Measurements from ENCODE around the gene ZNF280D.

ZNF280D gene

GRCh38 chr15:56759450-56759845, 26.1 kb upstream of the ZNF280D start:
- Histone ChIP-seq H3K27me3 (ENCODE audit: insufficient read depth, low read length) (no peaks in the 10 kb centered on the region), H3F3A (ENCODE audit: insufficient read depth, low read length) (no peaks in the 10 kb centered on the region), H3K79me2 (ENCODE audit: insufficient read depth, low read length) (no peaks in the 10 kb centered on the region), H4K20me1 (ENCODE audit: insufficient read depth, low read length) (no peaks in the 10 kb centered on the region), H3K4me1 (ENCODE audit: insufficient read depth, low read length, severe bottlenecking) (peaks cover 25% of the 10 kb centered on the region), H3K4me2 (ENCODE audit: low read length) (no peak overlapping the region), H3K9me3 (ENCODE audit: low read length) (no peaks in the 10 kb centered on the region), H3K4me3 (ENCODE audit: low read depth, low read length, poor library complexity, severe bottlenecking) (no peak overlapping the region), H3K27ac (ENCODE audit: low read depth, low read length, poor library complexity, severe bottlenecking) (no peak overlapping the region), H2AFZ (ENCODE audit: low read length) (no peak overlapping the region), H3K36me3 (ENCODE audit: insufficient read depth, low read length) (no peaks in the 10 kb centered on the region), H3K9ac (ENCODE audit: low read length) (no peak overlapping the region), H3K9me2 (ENCODE audit: low read depth, low read length) (no peaks in the 10 kb centered on the region)
- TF ChIP-seq CTCF (IDR thresholded peaks at IDR 0.05; ENCODE audit: low read length) (no peak), EZH2 (IDR thresholded peaks at IDR 0.05; ENCODE audit: borderline replicate concordance, low read length) (no peak)

- peaks cover 25% of the 10 kb centered on the region for H3K4me1 ChIP-seq (ENCODE audit: insufficient read depth, low read length, severe bottlenecking)
- H2AFZ ChIP-seq (ENCODE audit: low read length) = no peak overlapping the region
- H3K9me2 ChIP-seq (ENCODE audit: low read depth, low read length) = no peaks in the 10 kb centered on the region
- no peak overlapping the region for H3K9ac ChIP-seq (ENCODE audit: low read length)
- no peaks in the 10 kb centered on the region for H3K79me2 ChIP-seq (ENCODE audit: insufficient read depth, low read length)
- H3K27me3 ChIP-seq (ENCODE audit: insufficient read depth, low read length) = no peaks in the 10 kb centered on the region
- H3K27ac ChIP-seq (ENCODE audit: low read depth, low read length, poor library complexity, severe bottlenecking) = no peak overlapping the region
- H3K4me3 ChIP-seq (ENCODE audit: low read depth, low read length, poor library complexity, severe bottlenecking) = no peak overlapping the region
- H3K9me3 ChIP-seq (ENCODE audit: low read length) = no peaks in the 10 kb centered on the region
- no peaks in the 10 kb centered on the region for H3F3A ChIP-seq (ENCODE audit: insufficient read depth, low read length)
- TF ChIP-seq CTCF (IDR thresholded peaks at IDR 0.05; ENCODE audit: low read length) = no peak
- TF ChIP-seq EZH2 (IDR thresholded peaks at IDR 0.05; ENCODE audit: borderline replicate concordance, low read length) = no peak
- no peaks in the 10 kb centered on the region for H4K20me1 ChIP-seq (ENCODE audit: insufficient read depth, low read length)
- no peak overlapping the region for H3K4me2 ChIP-seq (ENCODE audit: low read length)
- H3K36me3 ChIP-seq (ENCODE audit: insufficient read depth, low read length) = no peaks in the 10 kb centered on the region
Observed at GRCh38 chr15:56758770-56759449, 25.6 kb upstream of the ZNF280D start.

- Histone ChIP-seq H3K27ac (ENCODE audit: low read depth, low read length, poor library complexity, severe bottlenecking) (no peak overlapping the region), H3K4me1 (ENCODE audit: insufficient read depth, low read length, severe bottlenecking) (peaks cover 25% of the 10 kb centered on the region), H3K4me2 (ENCODE audit: low read length) (peak overlapping the region; percentile 3; the same call in 1 of the 2 replicates), H3K79me2 (ENCODE audit: insufficient read depth, low read length) (no peaks in the 10 kb centered on the region), H3K4me3 (ENCODE audit: low read depth, low read length, poor library complexity, severe bottlenecking) (no peak overlapping the region), H3K9me2 (ENCODE audit: low read depth, low read length) (no peaks in the 10 kb centered on the region), H4K20me1 (ENCODE audit: insufficient read depth, low read length) (no peaks in the 10 kb centered on the region), H3K27me3 (ENCODE audit: insufficient read depth, low read length) (no peaks in the 10 kb centered on the region), H3K9me3 (ENCODE audit: low read length) (no peaks in the 10 kb centered on the region), H3F3A (ENCODE audit: insufficient read depth, low read length) (no peaks in the 10 kb centered on the region), H3K9ac (ENCODE audit: low read length) (no peak overlapping the region), H3K36me3 (ENCODE audit: insufficient read depth, low read length) (no peaks in the 10 kb centered on the region), H2AFZ (ENCODE audit: low read length) (no peak overlapping the region)
- no peak for TF ChIP-seq CTCF (IDR thresholded peaks at IDR 0.05; ENCODE audit: low read length)
Observed at GRCh38 chr15:56757875-56758274, 24.6 kb upstream of the ZNF280D start.

All from OCI-LY1 (cell line).